Measurements from ENCODE around the gene NUBP2.
"Not testable (repeated sequence)": the region's sequence is repeated elsewhere in the genome, so short reads cannot be mapped to it uniquely, and the experiment has no call there.

NUBP2 gene

DNA sequence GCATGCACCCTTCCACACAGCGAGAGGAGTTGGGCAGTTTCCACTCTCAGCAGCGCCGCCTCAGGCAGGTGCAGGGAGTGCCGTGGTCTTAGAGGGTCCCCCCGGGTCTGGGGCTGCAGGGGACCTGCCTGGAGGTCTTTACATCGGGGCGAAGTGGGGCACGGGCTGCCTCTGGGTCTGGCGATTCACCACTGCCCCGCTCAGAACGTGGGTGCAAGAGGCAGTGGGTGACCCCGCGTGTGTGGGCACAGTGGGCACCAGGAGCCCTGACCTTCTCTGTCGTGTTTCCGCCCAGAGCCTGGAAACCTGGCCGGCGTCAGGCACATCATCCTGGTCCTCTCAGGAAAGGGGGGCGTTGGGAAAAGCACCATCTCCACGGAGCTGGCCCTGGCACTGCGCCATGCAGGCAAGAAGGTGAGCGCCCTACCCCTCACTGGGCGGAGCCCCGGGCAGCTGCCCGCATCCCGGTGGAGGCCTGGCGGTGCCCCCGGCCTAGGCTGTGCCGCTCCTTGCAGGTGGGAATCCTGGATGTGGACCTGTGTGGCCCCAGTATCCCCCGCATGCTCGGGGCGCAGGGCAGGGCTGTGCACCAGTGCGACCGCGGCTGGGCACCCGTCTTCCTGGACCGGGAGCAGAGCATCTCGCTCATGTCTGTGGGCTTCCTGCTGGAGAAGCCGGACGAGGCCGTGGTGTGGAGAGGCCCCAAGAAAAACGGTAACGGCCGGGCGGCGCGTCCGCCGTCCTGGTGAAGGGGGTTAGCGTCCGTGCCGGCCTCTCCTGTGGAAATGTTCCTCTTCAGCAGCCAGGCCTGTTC is 3.7 kb downstream of the NUBP2 start:
- no peak for DNase-seq (ENCODE audit: low read depth)

DNA sequence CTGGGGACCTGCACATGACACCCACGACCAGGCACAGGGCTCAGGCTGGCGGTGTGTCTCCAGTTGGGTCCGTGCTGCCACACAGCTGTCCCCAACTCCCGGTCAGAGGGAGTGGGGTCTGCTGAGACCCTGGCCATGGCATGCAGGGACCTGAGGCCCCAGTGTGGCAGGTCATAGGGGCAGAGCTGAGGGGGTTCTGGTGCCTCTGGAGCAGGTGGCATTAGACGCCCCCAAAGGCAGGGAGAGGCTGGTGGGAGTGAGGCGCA is 4.2 kb downstream of the NUBP2 start:
- DNase-seq (ENCODE audit: low read depth) = no peak

DNA sequence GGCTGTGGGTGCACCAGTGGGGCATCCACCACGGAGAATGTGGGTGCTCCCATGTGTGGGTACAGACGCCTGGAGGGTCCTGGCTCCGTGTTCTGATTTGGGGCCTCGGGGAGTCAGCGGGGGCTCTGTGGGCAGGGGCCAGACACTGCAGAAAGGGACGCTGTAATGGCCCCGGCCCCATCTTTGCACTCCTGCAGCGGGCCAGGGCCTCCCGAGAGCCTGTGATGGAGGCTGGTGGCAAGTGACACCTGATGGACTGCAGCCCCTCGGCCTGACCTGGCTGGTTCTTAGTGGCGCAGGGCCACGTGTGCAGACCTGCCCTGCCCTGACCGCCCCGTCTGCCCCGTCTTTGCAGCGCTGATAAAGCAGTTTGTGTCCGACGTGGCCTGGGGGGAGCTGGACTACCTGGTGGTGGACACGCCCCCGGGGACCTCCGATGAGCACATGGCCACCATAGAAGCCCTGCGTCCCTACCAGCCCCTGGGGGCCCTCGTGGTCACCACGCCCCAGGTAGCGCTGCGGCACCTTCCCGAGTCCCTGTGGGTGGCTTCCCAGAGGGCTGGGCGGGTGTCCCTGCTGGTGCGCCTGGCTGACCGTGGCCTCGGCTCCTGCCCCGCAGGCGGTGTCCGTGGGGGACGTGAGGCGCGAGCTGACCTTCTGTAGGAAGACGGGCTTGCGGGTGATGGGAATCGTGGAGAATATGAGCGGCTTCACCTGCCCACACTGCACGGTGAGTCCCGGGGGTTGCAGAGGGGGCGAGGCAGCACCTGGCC is 4.7 kb downstream of the NUBP2 start:
- no peak for DNase-seq (ENCODE audit: low read depth)

DNA sequence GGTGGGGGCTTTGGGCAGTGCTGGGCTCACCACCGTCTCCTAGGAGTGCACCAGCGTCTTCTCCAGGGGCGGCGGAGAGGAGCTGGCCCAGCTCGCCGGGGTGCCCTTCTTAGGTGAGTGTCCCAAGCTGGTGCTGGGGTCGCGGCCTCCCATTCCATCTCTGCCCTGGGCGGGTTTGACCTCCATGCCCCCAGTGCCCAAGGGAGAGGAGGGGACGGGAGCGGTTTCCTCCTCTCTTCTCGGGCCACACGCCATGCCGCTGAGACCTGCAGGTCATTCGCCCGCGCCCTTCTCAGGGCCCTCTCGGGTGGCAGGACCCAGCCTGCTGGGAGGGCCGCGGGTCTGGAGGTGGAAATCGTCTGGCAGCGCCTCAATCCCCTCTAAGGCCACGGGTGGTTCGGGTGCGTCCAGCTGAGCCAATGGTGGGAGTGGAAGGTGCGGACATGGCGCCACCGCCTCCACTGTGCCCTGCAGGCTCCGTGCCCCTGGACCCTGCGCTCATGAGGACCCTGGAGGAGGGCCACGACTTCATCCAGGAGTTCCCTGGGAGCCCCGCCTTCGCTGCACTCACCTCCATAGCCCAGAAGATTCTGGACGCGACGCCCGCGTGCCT is 5.4 kb downstream of the NUBP2 start:
- DNase-seq (ENCODE audit: low read depth) = no peak

GRCh38 chr16:1788708-1789100 is 5.9 kb downstream of the NUBP2 start:
- no peak for DNase-seq (ENCODE audit: low read depth)

- no peak for DNase-seq (ENCODE audit: low read depth)
Observed at GRCh38 chr16:1789643-1790045, 6.9 kb downstream of the NUBP2 start.

GRCh38 chr16:1790261-1790610 is 7.5 kb downstream of the NUBP2 start:
- no peak for DNase-seq (ENCODE audit: low read depth)

GRCh38 chr16:1790611-1791255 is 8.0 kb downstream of the NUBP2 start:
- no peak for DNase-seq (ENCODE audit: low read depth)

GRCh38 chr16:1791256-1791942 is 8.6 kb downstream of the NUBP2 start:
- DNase-seq (ENCODE audit: low read depth) = no peak

GRCh38 chr16:1791943-1792812 is 9.4 kb downstream of the NUBP2 start:
- no peak for DNase-seq (ENCODE audit: low read depth)

DNA sequence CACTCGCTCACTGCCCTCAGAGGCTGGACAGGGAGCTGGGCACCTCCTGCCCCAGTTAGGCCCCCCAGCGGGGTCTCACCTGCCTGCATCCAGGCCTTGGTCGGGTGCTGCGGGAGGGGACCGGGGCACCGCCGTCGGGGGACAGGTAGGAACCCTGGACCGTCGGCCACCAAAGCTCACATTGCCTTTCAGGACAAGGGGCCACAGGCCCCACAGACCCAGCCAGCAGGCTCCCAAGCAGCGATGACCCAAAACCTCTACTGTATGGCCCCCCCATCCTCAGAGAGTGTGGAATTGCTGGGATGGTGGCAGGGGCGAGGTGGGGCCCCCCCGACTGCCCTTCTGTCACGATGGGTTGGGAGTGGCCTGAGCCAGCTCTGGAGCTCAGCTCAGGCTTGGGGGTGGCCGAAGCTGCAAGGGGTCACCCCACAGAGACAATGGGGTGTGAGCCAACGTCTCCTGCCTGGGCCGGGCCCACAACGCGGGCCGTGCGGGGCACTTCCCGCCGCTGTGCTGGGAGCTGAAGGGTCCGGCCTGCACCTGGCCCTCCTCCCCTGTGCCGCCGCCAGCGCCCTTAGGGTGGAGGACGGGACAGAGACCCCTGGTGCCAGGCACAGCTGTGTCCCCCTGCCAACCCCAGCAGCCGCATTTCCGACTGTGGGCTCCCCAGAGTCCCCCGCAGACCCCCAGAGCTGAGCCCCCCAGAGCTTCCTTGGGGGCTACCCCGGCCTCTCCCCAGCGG is 10.2 kb downstream of the NUBP2 start:
- no peak for DNase-seq (ENCODE audit: low read depth)

- no peak for DNase-seq (ENCODE audit: low read depth)
Observed at GRCh38 chr16:1793578-1794220, 10.9 kb downstream of the NUBP2 start, which contains the start of gene IGFALS. Gene IGFALS (minus strand): TSS chr16:1793705. CDS start chr16:1793652, 53 bp downstream.

DNA sequence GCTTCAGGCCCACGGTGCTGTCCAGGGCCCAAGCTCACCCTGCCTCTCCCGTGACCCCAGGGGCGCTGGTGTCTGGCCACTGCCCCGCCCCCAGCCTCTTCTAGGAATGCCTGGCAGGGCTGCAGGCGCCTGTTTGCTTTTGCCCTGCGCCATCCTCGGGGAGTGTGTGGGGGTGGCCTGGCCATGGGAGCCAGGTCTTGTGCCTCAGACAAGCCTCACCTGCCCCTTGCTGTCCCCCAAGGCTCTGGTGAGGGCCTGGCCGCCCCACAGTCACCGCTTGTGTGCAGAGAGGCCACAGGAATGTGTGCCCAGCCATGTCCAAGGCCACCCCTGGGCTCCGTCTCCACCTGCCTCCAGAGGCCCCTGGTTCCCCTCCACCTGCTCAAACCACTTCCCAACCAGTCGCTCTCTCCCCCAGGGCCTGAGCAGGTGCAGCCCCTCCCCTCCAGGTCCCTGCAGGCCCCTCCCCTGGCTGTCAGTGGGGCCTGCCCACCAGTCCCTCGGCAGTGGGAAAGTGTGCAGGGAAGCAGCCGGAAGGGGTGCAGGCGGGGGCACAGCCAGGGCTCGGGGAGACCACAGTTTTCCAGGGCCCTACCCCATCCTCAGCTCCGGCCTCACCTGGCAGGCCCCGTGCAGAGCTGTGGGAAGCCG is 11.6 kb downstream of the NUBP2 start:
- no peak for DNase-seq (ENCODE audit: low read depth)

DNA sequence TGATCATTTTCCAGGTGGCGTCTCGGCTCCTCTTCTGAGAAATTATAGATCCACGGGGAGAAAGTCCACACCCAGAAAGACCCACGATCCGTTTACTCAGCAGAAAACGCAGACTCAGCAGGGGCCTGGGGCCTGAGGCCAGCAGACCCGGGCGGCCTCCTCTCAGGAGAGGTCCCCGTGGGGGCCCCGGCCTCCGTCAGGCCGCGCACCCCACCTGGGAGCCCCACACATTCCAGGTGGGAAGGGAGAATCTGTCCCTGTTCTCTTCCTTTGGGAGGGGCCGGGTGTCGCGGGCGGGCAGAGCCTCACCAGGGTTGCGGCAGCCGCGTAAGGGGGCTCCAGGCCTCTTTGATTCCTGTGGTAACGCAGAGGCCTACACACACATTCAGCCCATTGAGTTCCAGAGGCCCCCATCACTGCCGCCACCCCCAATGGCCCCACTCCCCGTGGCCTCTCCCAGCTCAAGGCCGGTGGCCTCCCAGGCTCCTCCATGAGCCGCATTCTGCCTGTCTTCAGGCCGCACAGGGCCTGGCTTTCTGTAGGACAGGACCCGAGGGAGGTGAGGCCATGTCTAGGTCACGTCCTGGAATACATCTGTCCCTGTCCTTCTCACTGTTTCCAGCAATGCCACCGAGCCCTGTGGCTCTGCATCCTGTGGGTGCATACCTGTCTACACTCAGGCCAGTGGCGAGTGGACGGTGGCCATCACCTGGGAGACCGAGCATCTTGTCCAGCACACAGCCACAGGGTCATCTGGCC is 12.3 kb downstream of the NUBP2 start:
- DNase-seq (ENCODE audit: low read depth) = no peak

GRCh38 chr16:1799263-1799662 is 16.5 kb downstream of the NUBP2 start:
- DNase-seq (ENCODE audit: low read depth) = not testable (repeated sequence)

DNA sequence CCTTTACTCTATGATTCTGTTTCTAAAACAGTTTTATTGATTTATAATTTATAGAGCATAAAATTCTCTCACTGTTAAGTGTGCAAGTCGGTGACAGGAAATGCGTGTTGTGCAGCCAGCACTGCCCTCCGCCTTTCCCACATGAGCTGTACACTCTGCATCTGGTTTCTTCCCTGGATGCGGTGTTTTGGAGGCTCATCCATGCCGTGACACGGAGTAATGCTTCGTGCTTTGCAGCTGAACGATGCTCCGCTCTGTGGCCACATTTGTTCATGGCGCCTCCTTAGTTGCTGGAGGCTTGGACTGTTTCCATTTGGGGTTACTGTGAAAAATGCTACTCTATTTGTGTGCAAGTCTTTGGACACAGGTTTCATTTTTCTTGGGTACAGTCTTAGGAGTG is 17.9 kb downstream of the NUBP2 start:
- DNase-seq (ENCODE audit: low read depth) = no peak

- DNase-seq (ENCODE audit: low read depth) = no peak
Observed at GRCh38 chr16:1807626-1808025, 24.9 kb downstream of the NUBP2 start.

DNA sequence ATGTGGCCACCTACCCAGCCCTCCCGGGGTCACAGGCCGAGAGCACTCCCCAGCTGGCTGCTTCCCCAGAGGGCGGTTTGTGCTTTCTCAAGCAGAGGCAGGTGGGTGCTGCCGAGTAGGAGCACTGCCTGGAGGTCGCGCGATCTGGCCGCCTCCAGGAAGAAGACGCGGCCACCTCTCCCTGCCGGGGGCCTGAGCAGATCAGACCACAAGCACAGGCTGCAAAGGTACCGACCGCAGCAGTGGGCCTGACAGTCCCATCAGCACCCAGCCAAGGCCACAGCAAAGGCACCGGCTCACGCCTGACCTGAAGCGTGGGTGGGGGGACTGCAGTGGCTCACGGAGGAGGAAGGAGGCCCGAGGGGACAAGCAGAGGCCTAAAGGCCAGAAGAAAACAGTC is 25.9 kb downstream of the NUBP2 start:
- DNase-seq (ENCODE audit: low read depth) = no peak
